ENCODE results near the gene CYBC1. TPM values are rescaled to one million over a fixed set of nuclear protein-coding genes. Genes with fewer than 3 reads are reported as not detected.

The CYBC1 gene
- total RNA-seq, 1 donor from 2014 or later = 78.1 TPM

- H3K4me3 Mint-ChIP-seq = no peak overlapping the region
- H3K36me3 Mint-ChIP-seq = peaks cover 3% of the 10 kb centered on the region
- DNase-seq (ENCODE audit: extremely low spot score, unreplicated experiment) = no peak
- no peaks in the 10 kb centered on the region for H3K9me3 Mint-ChIP-seq
- no peak for TF ChIP-seq CTCF (conservative IDR thresholded peaks at IDR 0.05)
- H3K4me1 Mint-ChIP-seq (ENCODE audit: unreplicated experiment) = peaks cover 9% of the 10 kb centered on the region
- H3K27ac Mint-ChIP-seq = no peak overlapping the region
- H3K27me3 Mint-ChIP-seq = no peaks in the 10 kb centered on the region
These were observed 39.0 kb downstream of the CYBC1 start for GRCh38 chr17:82411396-82412053.

GRCh38 chr17:82410014-82410716, 40.4 kb downstream of the CYBC1 start:
- Mint-ChIP-seq H3K36me3 (peaks cover 5% of the 10 kb centered on the region), H3K27ac (no peak overlapping the region), H3K27me3 (no peaks in the 10 kb centered on the region), H3K9me3 (no peaks in the 10 kb centered on the region), H3K4me1 (ENCODE audit: unreplicated experiment) (peaks cover 9% of the 10 kb centered on the region), H3K4me3 (no peak overlapping the region)
- TF ChIP-seq CTCF (conservative IDR thresholded peaks at IDR 0.05) = no peak
- DNase-seq (ENCODE audit: extremely low spot score, unreplicated experiment) = no peak

DNA sequence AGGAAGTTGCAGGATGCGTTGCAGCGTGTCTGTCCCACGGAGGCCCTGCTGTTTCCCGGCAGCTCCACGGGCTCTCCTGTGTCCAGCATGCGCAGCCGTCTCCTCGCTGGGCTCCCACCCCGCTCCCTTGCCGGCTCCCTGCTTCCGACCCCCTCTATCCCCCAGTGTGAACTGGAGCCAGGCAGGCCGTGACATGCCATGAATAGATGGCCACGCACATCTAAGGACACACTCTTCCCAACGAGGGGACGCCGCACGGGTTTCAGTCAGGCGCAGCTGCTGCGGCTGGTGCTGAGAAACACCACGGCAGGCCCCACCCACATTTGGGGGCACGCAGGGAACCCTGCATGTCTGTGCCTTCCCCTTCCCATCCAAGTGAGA, 41.6 kb downstream of the CYBC1 start:
- no peaks in the 10 kb centered on the region for H3K4me1 Mint-ChIP-seq (ENCODE audit: unreplicated experiment)

GRCh38 chr17:82408288-82408937, 42.1 kb downstream of the CYBC1 start:
- H3K9me3 Mint-ChIP-seq = no peaks in the 10 kb centered on the region
- H3K4me1 Mint-ChIP-seq (ENCODE audit: unreplicated experiment) = no peaks in the 10 kb centered on the region
- no peak for DNase-seq (ENCODE audit: extremely low spot score, unreplicated experiment)
- no peak for TF ChIP-seq CTCF (conservative IDR thresholded peaks at IDR 0.05)
- H3K36me3 Mint-ChIP-seq = peaks cover 3% of the 10 kb centered on the region
- no peak overlapping the region for H3K4me3 Mint-ChIP-seq
- no peaks in the 10 kb centered on the region for H3K27me3 Mint-ChIP-seq
- no peak overlapping the region for H3K27ac Mint-ChIP-seq

More for the DNA sequence above, 41.6 kb downstream of the CYBC1 start:
- Mint-ChIP-seq H3K36me3 (peaks cover 3% of the 10 kb centered on the region), H3K27ac (no peak overlapping the region), H3K9me3 (no peaks in the 10 kb centered on the region), H3K27me3 (no peaks in the 10 kb centered on the region), H3K4me3 (no peak overlapping the region)
- no peak for TF ChIP-seq CTCF (conservative IDR thresholded peaks at IDR 0.05)
- no peak for DNase-seq (ENCODE audit: extremely low spot score, unreplicated experiment)

DNA sequence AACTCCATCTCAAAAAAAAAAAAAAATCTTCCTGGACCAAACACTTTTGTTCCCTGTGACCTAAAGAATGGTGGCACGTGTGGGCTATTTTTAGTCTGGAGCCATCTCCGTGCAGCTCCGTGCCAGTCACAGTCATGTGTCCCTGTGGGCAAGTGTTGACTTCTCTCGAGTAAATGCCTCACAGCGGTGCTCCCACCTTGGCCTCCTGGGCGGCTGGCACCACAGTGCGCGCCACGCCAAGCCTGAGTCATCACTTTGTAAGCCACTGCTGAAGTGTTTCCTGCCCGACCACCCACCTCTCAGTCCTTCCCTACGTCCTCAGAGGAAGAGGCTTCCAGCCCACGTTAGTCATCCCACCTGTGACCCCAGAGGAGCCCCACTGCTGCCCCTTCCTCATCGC, 43.3 kb downstream of the CYBC1 start:
- H3K36me3 Mint-ChIP-seq = peaks cover 7% of the 10 kb centered on the region
- no peak for TF ChIP-seq CTCF (conservative IDR thresholded peaks at IDR 0.05)
- no peaks in the 10 kb centered on the region for H3K27me3 Mint-ChIP-seq
- H3K4me3 Mint-ChIP-seq = no peak overlapping the region
- H3K4me1 Mint-ChIP-seq (ENCODE audit: unreplicated experiment) = no peaks in the 10 kb centered on the region
- H3K27ac Mint-ChIP-seq = no peak overlapping the region
- no peak for DNase-seq (ENCODE audit: extremely low spot score, unreplicated experiment)
- H3K9me3 Mint-ChIP-seq = no peaks in the 10 kb centered on the region
